ENCODE data around the gene ZNF865. TPM values are rescaled to one million over a fixed set of nuclear protein-coding genes. Genes with fewer than 3 reads are reported as not detected.

ZNF865 gene
- total RNA-seq, 1 experiment from 2014 or later, result 16.2 TPM

DNA sequence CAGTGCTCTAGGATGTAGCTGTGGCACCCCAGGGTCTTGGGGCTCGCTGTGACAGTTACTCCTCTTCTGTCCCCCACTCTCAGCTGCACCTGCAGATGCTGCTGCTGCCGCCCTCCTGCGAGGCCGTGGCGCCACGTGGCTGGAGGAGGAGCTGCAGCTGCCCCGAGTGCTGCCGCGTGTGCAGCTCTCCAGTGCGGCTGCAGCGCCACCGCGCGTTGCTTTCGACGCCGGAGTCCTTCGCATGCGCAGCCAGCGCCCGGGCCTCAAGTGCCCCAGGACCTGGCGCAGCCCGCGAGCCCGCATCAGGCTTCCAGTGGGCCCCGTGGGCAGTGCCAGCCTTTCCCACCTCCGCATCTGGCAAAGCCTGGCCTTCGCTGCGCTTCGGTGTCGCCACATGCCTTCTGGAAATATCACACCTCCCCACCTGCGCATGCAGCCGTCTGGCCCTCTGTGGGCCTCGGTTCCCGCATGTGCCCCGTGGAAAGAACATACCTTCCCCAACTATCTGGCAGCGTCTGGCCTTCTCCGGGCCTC, 34.7 kb downstream of the ZNF865 start:
- no peaks in the 10 kb centered on the region for H4K20me1 ChIP-seq (ENCODE audit: insufficient read depth)
- ATAC-seq (no peak), DNase-seq (ENCODE audit: low read depth, low spot score) (no peak)
- no peaks in the 10 kb centered on the region for H3K27me3 ChIP-seq (ENCODE audit: insufficient read depth, low read length)
- H3K9me3 ChIP-seq (ENCODE audit: control insufficient read depth in 1 of 2, insufficient read depth in 1 of 2, low read depth in 1 of 2, low read length in 2 of 2), result no peaks in the 10 kb centered on the region
- peak overlapping the region; percentile 94 to 97 for H3K4me3 ChIP-seq (replicated peaks in 1 of 2; ENCODE audit: low read depth in 1 of 2, low read length in 2 of 2)
- peaks cover 81% of the 10 kb centered on the region for H3K79me2 ChIP-seq (ENCODE audit: insufficient read depth, low read length)
- peaks cover 6 to 7% of the 10 kb centered on the region in 2 experiments; a peak in 3 of 4 replicates for H3K36me3 ChIP-seq (ENCODE audit: control insufficient read depth in 1 of 2, insufficient read depth in 2 of 2, low read length in 2 of 2)
- peak overlapping the region; percentile 96 for H3K27ac ChIP-seq (ENCODE audit: low read depth, low read length)
- ChIA-PET CTCF (interaction anchor here (1.0 kb wide), 1 partner anchor 15 kb away, joined by 5 read pairs; the partner anchor contains the start of gene U2AF2), POLR2A (no interaction called here), RAD21 (ENCODE audit: low non-redundant PET in 1 of 2, low total read pairs in 2 of 2, uncharacterized antibody in 2 of 2, unreplicated experiment in 2 of 2) (no interaction called here)
- TF ChIP-seq, protein P1, sequence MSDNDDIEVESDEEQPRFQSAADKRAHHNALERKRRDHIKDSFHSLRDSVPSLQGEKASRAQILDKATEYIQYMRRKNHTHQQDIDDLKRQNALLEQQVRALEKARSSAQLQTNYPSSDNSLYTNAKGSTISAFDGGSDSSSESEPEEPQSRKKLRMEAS (IDR thresholded peaks at IDR 0.05), result peak; percentile 73
- TF ChIP-seq CEBPB (IDR thresholded peaks at IDR 0.05; ENCODE audit: low read depth), result no peak
- H3K9ac ChIP-seq (ENCODE audit: low read length), result peak overlapping the region; percentile 99
- H3K4me1 ChIP-seq (ENCODE audit: control insufficient read depth in 1 of 2, insufficient read depth in 2 of 2, low read length in 2 of 2), result peaks cover 26 to 64% of the 10 kb centered on the region in 2 experiments
- no peak overlapping the region for H2AFZ ChIP-seq (ENCODE audit: low read depth, low read length, poor library complexity, severe bottlenecking)
- peak overlapping the region; percentile 75 for H3K4me2 ChIP-seq (ENCODE audit: low read length)
- no peaks in the 10 kb centered on the region for H3K9me2 ChIP-seq (ENCODE audit: insufficient read depth)
- intact Hi-C loops (cut with micrococcal nuclease), result no loop called here
- BruUV-seq (replicated peaks), result TSS peak; percentile 65

DNA sequence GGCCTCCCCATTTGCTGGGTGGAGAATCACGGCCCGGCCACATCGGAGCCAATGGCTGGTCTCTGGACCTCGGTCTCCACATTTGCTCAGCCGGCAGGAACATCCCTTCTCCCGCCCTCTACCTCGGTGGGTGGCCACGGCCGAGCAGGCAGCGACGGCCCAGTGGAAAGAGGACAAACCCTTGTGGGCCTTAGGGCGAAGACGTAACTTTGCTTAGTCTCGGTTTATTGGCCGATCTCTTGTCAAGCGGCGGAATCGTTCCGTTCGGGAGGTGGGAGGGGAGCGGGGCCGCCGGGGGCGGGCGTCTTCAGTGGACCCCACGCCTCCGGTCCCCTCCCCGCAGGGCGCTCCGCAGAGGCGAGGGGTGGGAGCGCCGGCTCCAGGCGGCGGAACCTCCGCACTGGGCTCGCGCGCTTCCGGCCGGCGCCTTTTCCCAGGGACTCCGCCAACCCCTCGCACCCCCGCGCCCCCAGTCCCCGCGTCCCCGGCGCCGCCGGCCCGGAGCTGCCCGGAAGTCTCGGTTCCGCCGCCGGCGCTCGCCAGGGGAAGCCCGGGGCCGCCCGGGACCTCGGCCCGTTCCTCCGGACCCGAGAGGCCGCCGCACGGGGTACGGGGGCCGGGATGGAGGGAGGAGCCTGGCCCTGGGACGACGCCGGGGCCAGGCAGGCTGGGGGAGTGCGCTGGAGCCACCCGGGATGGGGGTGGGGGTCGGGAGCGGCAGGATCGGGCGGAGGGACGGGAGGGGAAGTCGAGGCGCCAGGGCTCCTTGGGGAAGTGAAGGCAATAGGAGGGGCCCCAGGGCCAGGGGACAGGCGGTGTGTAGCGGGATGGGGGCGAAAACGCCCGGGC, 35.4 kb downstream of the ZNF865 start, which contains the start of gene ZNF580:
Gene ZNF580, plus strand, starts transcription at position 426 of the 849 bp plus-strand sequence. CDS start 1,507 bp downstream, outside the sequence.
- POLR2A ChIA-PET, result no interaction called here
- Histone ChIP-seq H3K79me2 (ENCODE audit: insufficient read depth, low read length) (peaks cover 80% of the 10 kb centered on the region), H3K27ac (ENCODE audit: low read depth, low read length) (peak within 1 kb of the TSS; percentile 96)
- TF ChIP-seq YY1 (IDR thresholded peaks at IDR 0.05; ENCODE audit: extremely low read depth, insufficient replicate concordance, low read depth, low read length) (peak; percentile 48), ELF1 (IDR thresholded peaks at IDR 0.05; ENCODE audit: borderline replicate concordance, low read depth) (no peak), SP1 (IDR thresholded peaks at IDR 0.05; ENCODE audit: low read depth) (no peak), JUND (IDR thresholded peaks at IDR 0.05) (no peak; the same call in none of the 2 replicates), POLR2AphosphoS5 (IDR thresholded peaks at IDR 0.05; ENCODE audit: low read depth, low read length) (peak; percentile 46; the same call in 1 of the 2 replicates), RAD21 (IDR thresholded peaks at IDR 0.05; ENCODE audit: low read depth) (no peak), EZH2phosphoT487 (IDR thresholded peaks at IDR 0.05; ENCODE audit: borderline replicate concordance) (no peak), ZFX (IDR thresholded peaks at IDR 0.05) (peak; percentile 81), CEBPB (IDR thresholded peaks at IDR 0.05; ENCODE audit: low read depth) (no peak), SIN3A (IDR thresholded peaks at IDR 0.05; ENCODE audit: low read depth) (no peak), POLR2A (IDR thresholded peaks at IDR 0.05; ENCODE audit: borderline replicate concordance, extremely low read depth, insufficient read depth, insufficient read length) (peak; percentile 22), TCF7L2 (IDR thresholded peaks at IDR 0.05; ENCODE audit: borderline replicate concordance, extremely low read depth, insufficient read depth, insufficient read length) (peak; percentile 12)
- TF ChIP-seq, protein P1 (IDR thresholded peaks at IDR 0.05), result 0 out of 2 replicates have a peak, but pooled peaks have one; percentile 40
- TF ChIP-seq, protein P2, sequence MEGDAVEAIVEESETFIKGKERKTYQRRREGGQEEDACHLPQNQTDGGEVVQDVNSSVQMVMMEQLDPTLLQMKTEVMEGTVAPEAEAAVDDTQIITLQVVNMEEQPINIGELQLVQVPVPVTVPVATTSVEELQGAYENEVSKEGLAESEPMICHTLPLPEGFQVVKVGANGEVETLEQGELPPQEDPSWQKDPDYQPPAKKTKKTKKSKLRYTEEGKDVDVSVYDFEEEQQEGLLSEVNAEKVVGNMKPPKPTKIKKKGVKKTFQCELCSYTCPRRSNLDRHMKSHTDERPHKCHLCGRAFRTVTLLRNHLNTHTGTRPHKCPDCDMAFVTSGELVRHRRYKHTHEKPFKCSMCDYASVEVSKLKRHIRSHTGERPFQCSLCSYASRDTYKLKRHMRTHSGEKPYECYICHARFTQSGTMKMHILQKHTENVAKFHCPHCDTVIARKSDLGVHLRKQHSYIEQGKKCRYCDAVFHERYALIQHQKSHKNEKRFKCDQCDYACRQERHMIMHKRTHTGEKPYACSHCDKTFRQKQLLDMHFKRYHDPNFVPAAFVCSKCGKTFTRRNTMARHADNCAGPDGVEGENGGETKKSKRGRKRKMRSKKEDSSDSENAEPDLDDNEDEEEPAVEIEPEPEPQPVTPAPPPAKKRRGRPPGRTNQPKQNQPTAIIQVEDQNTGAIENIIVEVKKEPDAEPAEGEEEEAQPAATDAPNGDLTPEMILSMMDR (IDR thresholded peaks at IDR 0.05 in 2 of 3, conservative IDR thresholded peaks at IDR 0.05 in 1 of 3; ENCODE audit: borderline replicate concordance in 1 of 3, insufficient read depth in 1 of 3, low read depth in 2 of 3, low read length in 2 of 3), result no peak

More for the DNA sequence above, 35.4 kb downstream of the ZNF865 start, which contains the start of gene ZNF580:
- Histone ChIP-seq H3K36me3 (ENCODE audit: control insufficient read depth in 1 of 2, insufficient read depth in 2 of 2, low read length in 2 of 2) (peaks cover 12 to 14% of the 10 kb centered on the region in 2 experiments; a peak in 3 of 4 replicates), H3K9me3 (ENCODE audit: control insufficient read depth in 1 of 2, insufficient read depth in 1 of 2, low read depth in 1 of 2, low read length in 2 of 2) (no peaks in the 10 kb centered on the region), H3K9ac (ENCODE audit: low read length) (peak within 1 kb of the TSS; percentile 99), H3K4me3 (replicated peaks in 1 of 2; ENCODE audit: low read depth in 1 of 2, low read length in 2 of 2) (peak within 1 kb of the TSS; percentile 94 to 97), H3K27me3 (ENCODE audit: insufficient read depth, low read length) (no peaks in the 10 kb centered on the region), H3K4me2 (ENCODE audit: low read length) (peak within 1 kb of the TSS; percentile 75), H2AFZ (ENCODE audit: low read depth, low read length, poor library complexity, severe bottlenecking) (no peak within 1 kb of the TSS), H3K4me1 (ENCODE audit: control insufficient read depth in 1 of 2, insufficient read depth in 2 of 2, low read length in 2 of 2) (peaks cover 24 to 65% of the 10 kb centered on the region in 2 experiments), H4K20me1 (ENCODE audit: insufficient read depth) (no peaks in the 10 kb centered on the region), H3K9me2 (ENCODE audit: insufficient read depth) (no peaks in the 10 kb centered on the region)
- no TSS peak for BruUV-seq (replicated peaks)
- DNase-seq (ENCODE audit: low read depth, low spot score), result no peak
- ChIA-PET RAD21 (ENCODE audit: low non-redundant PET in 1 of 2, low total read pairs in 2 of 2, uncharacterized antibody in 2 of 2, unreplicated experiment in 2 of 2) (no interaction called here), CTCF (interaction anchor here (0.6 to 1.0 kb wide), 2 partner anchors 14 to 31 kb away, joined by 3 to 5 read pairs; partner anchors contain the start of gene U2AF2)
- ATAC-seq, result peak; percentile 55
- intact Hi-C loops (cut with micrococcal nuclease), result no loop called here
